MCF 10A (cell line): Measurements from ENCODE around the gene SCAF11. TPM values are rescaled to one million over a fixed set of nuclear protein-coding genes. Genes with fewer than 3 reads are reported as not detected.

Experiments
- BruUV-seq: library from RNA; stranded (reverse); fragments of 400-500 nt; replicated peaks from 2 replicates; lab custom pipeline; 2021; lab: Mats Ljungman, UMichigan
- CTCF ChIA-PET: fragments of 300-600 bp; sonication (Branson Sonifier 250); formaldehyde crosslinking; extraction: SDS; loops from one replicate; lab custom pipeline; 2021; ENCODE audit warnings: antibody characterized with exemption, inconsistent platforms; lab: Yijun Ruan, JAX
- POLR2A ChIA-PET: fragments of 300-600, 350-650 bp; sonication (Branson Sonifier 250); formaldehyde crosslinking; extraction: SDS; loops from one replicate; lab custom pipeline; 2020; ENCODE audit warnings: antibody characterized with exemption, inconsistent platforms; lab: Yijun Ruan, JAX
- DNase-seq: peaks from one replicate; pipeline ENCODE4 v3.0.0-alpha.2; 2018; ENCODE audit not compliant: unreplicated experiment
- H3K27ac Mint-ChIP-seq: one replicate; pipeline ENCODE4 v1.8.0; 2022; ENCODE audit warnings: mild to moderate bottlenecking, low read depth, mixed read lengths; ENCODE audit not compliant: unreplicated experiment
- H3K27me3 Mint-ChIP-seq: one replicate; pipeline ENCODE4 v1.8.0; 2022; ENCODE audit warnings: mixed read lengths; ENCODE audit not compliant: insufficient read depth, unreplicated experiment
- H3K36me3 Mint-ChIP-seq: one replicate; pipeline ENCODE4 v1.8.0; 2022; ENCODE audit warnings: mild to moderate bottlenecking, moderate library complexity, mixed read lengths; ENCODE audit not compliant: insufficient read depth, unreplicated experiment
- H3K4me1 Mint-ChIP-seq: one replicate; pipeline ENCODE4 v1.8.0; 2022; ENCODE audit warnings: mixed read lengths; ENCODE audit not compliant: insufficient read depth, unreplicated experiment
- H3K4me3 Mint-ChIP-seq: one replicate; pipeline ENCODE4 v1.8.0; 2022; ENCODE audit warnings: mild to moderate bottlenecking, moderate library complexity, mixed read lengths; ENCODE audit not compliant: unreplicated experiment
- H3K9me3 Mint-ChIP-seq: one replicate; pipeline ENCODE4 v1.8.0; 2022; ENCODE audit warnings: mixed read lengths; ENCODE audit not compliant: unreplicated experiment
- intact Hi-C: fragments of 100-400 bp; cut with micrococcal nuclease; formaldehyde crosslinking; loops from 2 replicates; pipeline ENCODE4 v1.14.1; 2022
- total RNA-seq: library from RNA; stranded (reverse); gene quantifications from 2 replicates; pipeline ENCODE4 v1.2.3, GENCODE V29; 2022
- TF ChIP-seq, protein P1 (sequence below): fragments of 200-600 bp; IDR thresholded peaks from one replicate; pipeline ENCODE4 v1.8.0; 2022; ENCODE audit warnings: antibody characterized with exemption, mild to moderate bottlenecking; ENCODE audit not compliant: unreplicated experiment

SCAF11 gene
- total RNA-seq, 1 experiment from 2014 or later = 107 TPM

DNA sequence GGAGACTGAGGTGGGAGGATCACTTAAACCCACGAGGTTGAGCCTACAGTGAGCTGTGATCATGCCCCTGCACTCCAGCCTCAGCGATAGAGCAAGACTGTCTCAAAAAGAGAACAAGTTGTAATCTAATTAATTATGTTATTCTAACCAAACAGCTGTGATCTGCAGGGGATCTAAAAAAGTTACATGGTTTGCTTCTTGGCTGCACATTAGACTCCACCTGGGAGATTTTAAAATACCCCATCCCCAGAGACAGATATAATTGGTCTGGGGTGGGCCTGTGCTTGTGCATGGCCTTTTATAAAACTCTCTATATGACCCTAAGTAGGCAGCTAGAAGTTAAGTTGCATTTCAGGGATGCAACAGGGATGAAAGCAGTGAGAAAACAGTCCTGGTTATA, 76.7 kb downstream of the SCAF11 start:
- Mint-ChIP-seq H3K27ac (no peak overlapping the region), H3K4me3 (no peak overlapping the region), H3K27me3 (no peaks in the 10 kb centered on the region), H3K36me3 (peaks cover 37% of the 10 kb centered on the region), H3K9me3 (no peaks in the 10 kb centered on the region), H3K4me1 (no peaks in the 10 kb centered on the region)
- TF ChIP-seq, protein P1, sequence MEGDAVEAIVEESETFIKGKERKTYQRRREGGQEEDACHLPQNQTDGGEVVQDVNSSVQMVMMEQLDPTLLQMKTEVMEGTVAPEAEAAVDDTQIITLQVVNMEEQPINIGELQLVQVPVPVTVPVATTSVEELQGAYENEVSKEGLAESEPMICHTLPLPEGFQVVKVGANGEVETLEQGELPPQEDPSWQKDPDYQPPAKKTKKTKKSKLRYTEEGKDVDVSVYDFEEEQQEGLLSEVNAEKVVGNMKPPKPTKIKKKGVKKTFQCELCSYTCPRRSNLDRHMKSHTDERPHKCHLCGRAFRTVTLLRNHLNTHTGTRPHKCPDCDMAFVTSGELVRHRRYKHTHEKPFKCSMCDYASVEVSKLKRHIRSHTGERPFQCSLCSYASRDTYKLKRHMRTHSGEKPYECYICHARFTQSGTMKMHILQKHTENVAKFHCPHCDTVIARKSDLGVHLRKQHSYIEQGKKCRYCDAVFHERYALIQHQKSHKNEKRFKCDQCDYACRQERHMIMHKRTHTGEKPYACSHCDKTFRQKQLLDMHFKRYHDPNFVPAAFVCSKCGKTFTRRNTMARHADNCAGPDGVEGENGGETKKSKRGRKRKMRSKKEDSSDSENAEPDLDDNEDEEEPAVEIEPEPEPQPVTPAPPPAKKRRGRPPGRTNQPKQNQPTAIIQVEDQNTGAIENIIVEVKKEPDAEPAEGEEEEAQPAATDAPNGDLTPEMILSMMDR = no peak
- BruUV-seq = no TSS peak
- POLR2A ChIA-PET = interaction anchor here (0.8 to 2.9 kb wide), 4 partner anchors 9 to 77 kb away, joined by 3 to 17 read pairs (median 3); partner anchors contain the start of gene SCAF11
- CTCF ChIA-PET = interaction anchor here (0.5 to 2.4 kb wide), 2 partner anchors 150 to 369 kb away, joined by 4 to 6 read pairs; no protein-coding TSS in a partner anchor
- intact Hi-C loops = no loop called here
- no peak for DNase-seq

DNA sequence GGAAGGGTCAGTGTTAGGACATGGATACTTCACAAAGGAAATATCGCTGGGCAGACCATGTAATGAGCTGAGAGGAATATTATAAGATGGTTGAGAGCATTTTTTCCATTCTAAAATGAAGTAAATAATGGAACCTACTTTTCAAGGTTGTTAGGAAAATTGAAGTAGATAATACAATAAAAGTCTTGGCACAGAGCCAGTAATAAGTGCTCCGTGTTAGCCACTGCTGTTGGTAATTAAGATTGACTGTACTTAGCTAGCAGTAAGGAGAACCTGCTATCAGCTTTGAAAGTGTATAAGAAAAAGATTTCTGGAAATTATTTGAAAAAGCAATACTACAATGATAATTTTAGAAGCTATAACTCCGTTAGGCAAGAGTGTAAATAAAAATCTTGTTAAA, 77.6 kb downstream of the SCAF11 start:
- no peaks in the 10 kb centered on the region for H3K4me1 Mint-ChIP-seq
- no peak overlapping the region for H3K4me3 Mint-ChIP-seq
- intact Hi-C loops = no loop called here
- H3K36me3 Mint-ChIP-seq = peaks cover 32% of the 10 kb centered on the region
- TF ChIP-seq, protein P1 = no peak
- BruUV-seq = no TSS peak
- H3K27me3 Mint-ChIP-seq = no peaks in the 10 kb centered on the region
- CTCF ChIA-PET = interaction anchor here (0.6 to 0.7 kb wide), 2 partner anchors 525 to 789 kb away, joined by 3 to 4 read pairs; no protein-coding TSS in a partner anchor
- DNase-seq = no peak
- no peaks in the 10 kb centered on the region for H3K9me3 Mint-ChIP-seq
- POLR2A ChIA-PET = interaction anchor here (0.8 to 2.9 kb wide), 5 partner anchors 8 to 78 kb away, joined by 3 to 17 read pairs (median 3); partner anchors contain the start of gene SCAF11
- no peak overlapping the region for H3K27ac Mint-ChIP-seq

DNA sequence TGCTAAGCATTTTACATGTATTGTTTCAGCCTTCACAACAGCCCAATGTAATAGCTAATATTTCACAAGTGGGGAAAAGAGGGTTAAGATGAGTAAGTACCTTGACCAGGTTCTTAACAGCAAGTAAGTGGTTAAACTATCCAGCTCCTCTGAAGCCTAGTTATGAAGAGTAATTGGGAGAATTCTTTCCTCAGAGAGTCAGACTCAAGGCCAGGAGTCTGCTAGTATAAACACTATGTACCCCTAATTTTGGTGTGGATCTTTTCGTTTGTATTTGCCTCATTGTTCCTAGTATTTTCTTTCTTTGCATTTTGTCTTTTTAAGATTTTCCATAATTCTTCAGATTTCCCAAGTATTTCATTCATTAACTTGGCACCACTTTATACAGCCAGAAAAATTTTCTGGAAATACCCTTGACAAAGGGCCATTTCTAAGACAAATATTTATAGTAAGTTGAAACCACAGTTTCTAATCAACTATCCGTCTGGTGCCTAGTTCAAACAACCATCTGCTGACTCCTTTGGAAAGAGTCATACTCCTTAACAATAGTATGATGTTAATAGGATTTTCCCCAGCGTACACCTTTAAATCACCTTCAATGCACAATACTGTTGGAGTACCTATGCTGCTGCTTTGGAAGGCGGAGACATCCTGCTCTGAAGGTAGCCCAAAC, 81.2 kb downstream of the SCAF11 start:
- intact Hi-C loops = loop anchor here (10.0 kb wide), 1 partner anchor 364 kb away; no protein-coding TSS in a partner anchor
- ChIA-PET CTCF (no interaction called here), POLR2A (no interaction called here)
- Mint-ChIP-seq H3K4me3 (no peak overlapping the region), H3K27me3 (no peaks in the 10 kb centered on the region), H3K27ac (no peak overlapping the region), H3K4me1 (no peaks in the 10 kb centered on the region), H3K36me3 (peaks cover 30% of the 10 kb centered on the region), H3K9me3 (no peaks in the 10 kb centered on the region)
- BruUV-seq = no TSS peak
- TF ChIP-seq, protein P1 = no peak
- no peak for DNase-seq

DNA sequence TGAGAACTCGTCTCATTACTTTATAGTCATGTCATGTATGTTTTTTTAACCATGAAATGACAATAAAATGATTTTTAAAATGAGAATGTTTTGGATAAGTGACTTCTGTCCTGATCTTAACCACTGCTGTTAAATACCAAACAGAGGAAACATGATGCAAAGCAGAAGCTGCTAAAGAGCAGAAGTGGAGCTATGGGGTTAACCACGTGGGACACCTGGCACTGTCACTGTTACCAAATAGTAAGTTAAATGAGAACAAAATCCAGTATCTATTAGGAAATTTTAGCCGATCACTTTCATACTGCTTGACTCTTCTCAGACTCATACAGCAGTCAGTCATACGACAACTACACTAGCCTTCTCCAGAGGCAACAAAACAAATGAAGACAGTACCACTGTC, 82.4 kb downstream of the SCAF11 start:
- TF ChIP-seq, protein P1 = no peak
- ChIA-PET POLR2A (no interaction called here), CTCF (no interaction called here)
- no TSS peak for BruUV-seq
- Mint-ChIP-seq H3K4me1 (no peaks in the 10 kb centered on the region), H3K4me3 (no peak overlapping the region), H3K27ac (no peak overlapping the region), H3K36me3 (peaks cover 36% of the 10 kb centered on the region), H3K27me3 (no peaks in the 10 kb centered on the region), H3K9me3 (no peaks in the 10 kb centered on the region)
- DNase-seq = no peak
- intact Hi-C loops = loop anchor here (10.0 kb wide), 1 partner anchor 363 kb away; no protein-coding TSS in a partner anchor
